GM12891 (cell line): ENCODE results near the gene ITSN1.

ENCODE experiments used
- POLR2A ChIP-seq: IDR thresholded peaks from 2 replicates; pipeline ENCODE4 v1.6.1; 2011; ENCODE audit warnings: low read depth, low read length, control low read depth
- POU2F2 ChIP-seq: IDR thresholded peaks from 2 replicates; pipeline ENCODE4 v1.6.1; 2011; ENCODE audit warnings: low read depth, mild to moderate bottlenecking, control low read depth, low read length, moderate library complexity
- TAF1 ChIP-seq: IDR thresholded peaks from 2 replicates; pipeline ENCODE4 v1.6.1; 2011; ENCODE audit warnings: low read depth, low read length, control low read depth

DNA sequence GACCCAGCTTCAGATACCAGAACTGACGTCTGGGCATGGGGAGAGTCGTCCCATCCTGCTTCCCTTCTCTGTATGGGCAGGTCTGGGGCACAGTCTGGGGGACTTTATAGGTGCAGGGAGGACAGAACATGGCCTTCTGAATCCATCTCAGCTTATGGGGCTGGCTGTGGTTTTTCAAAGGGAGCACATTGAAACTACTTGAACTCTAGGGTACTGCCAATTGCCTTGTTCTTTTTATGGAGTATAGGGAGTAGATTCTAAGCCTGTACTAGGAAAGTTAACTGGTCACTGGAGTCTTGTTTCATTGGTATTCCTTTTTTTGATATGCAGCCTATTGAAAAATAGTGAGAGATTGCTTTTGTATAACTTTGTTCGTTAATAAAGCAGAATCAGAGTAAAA, 183.1 kb downstream of the ITSN1 start:
- no peak for TF ChIP-seq POLR2A
- no peak for TF ChIP-seq POU2F2
- TF ChIP-seq TAF1: no peak
